22Rv1 (cell line): Measurements from ENCODE around the gene NADK2.
"Not testable (repeated sequence)": the region's sequence is repeated elsewhere in the genome, so short reads cannot be mapped to it uniquely, and the experiment has no call there.

Source experiments
- H3K27ac ChIP-seq: fragments of 450-650 bp; 2 replicates; pipeline ENCODE4 v1.5.1; 2017
- ZFX ChIP-seq: fragments of 450-650 bp; IDR thresholded peaks from 2 replicates; pipeline ENCODE4 v1.6.1; 2017; ENCODE audit warnings: antibody characterized with exemption, borderline replicate concordance
- TF ChIP-seq, protein P1 (sequence below): fragments of 450-650 bp; IDR thresholded peaks from 2 replicates; pipeline ENCODE4 v1.5.1; 2017; ENCODE audit warnings: mild to moderate bottlenecking

Gene NADK2, protein sequence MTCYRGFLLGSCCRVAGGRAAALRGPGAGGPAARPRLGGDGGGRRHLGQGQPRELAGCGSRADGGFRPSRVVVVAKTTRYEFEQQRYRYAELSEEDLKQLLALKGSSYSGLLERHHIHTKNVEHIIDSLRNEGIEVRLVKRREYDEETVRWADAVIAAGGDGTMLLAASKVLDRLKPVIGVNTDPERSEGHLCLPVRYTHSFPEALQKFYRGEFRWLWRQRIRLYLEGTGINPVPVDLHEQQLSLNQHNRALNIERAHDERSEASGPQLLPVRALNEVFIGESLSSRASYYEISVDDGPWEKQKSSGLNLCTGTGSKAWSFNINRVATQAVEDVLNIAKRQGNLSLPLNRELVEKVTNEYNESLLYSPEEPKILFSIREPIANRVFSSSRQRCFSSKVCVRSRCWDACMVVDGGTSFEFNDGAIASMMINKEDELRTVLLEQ

DNA sequence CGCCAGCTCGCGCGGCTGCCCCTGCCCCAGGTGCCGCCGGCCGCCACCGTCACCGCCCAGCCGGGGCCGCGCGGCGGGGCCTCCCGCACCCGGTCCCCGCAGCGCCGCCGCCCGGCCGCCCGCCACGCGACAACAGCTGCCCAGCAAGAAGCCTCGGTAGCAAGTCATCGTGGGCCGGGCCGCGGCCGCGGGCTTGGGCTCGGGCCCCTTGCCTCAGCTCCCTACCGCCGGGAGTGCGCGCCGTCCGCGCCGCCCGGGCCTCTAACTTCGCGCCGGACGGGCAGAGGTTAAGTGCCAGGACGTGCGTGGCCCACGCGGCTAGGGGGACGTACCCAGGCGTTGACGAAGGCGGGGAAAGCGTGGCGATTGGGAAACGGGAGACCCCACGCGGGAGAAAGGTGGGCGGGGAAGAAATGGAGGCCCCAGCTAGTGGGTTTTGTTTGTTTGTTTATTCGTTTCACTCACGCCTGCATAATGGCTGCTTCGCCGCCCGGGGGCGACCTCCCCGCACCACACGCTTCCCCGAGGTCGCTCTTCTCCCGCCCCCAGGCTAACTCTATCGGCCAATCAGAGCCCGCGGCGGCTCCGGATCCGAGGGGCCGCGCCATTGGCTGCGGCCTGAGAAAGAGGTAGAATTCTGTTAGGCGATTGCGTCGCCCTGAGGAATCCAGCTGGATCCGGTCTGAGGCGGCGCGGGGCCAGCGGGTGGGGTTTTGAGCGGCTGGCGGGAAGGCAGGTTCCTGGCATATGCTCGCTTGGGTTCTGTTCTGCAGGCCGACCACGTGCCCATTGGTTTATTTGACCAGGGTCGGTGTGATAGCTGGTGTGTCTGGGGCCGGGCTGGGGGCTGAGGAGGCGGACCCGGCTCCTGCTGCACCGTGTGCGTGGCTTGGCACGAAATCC lies at the start of gene NADK2:
Gene NADK2 (minus strand): TSS at position 295 of the 903 bp plus-strand sequence. CDS start 127 bp downstream, at position 168.
- H3K27ac ChIP-seq = peak within 1 kb of the TSS; percentile 94
- TF ChIP-seq, protein P1, sequence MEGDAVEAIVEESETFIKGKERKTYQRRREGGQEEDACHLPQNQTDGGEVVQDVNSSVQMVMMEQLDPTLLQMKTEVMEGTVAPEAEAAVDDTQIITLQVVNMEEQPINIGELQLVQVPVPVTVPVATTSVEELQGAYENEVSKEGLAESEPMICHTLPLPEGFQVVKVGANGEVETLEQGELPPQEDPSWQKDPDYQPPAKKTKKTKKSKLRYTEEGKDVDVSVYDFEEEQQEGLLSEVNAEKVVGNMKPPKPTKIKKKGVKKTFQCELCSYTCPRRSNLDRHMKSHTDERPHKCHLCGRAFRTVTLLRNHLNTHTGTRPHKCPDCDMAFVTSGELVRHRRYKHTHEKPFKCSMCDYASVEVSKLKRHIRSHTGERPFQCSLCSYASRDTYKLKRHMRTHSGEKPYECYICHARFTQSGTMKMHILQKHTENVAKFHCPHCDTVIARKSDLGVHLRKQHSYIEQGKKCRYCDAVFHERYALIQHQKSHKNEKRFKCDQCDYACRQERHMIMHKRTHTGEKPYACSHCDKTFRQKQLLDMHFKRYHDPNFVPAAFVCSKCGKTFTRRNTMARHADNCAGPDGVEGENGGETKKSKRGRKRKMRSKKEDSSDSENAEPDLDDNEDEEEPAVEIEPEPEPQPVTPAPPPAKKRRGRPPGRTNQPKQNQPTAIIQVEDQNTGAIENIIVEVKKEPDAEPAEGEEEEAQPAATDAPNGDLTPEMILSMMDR = peak; percentile 81
- no peak for TF ChIP-seq ZFX

DNA sequence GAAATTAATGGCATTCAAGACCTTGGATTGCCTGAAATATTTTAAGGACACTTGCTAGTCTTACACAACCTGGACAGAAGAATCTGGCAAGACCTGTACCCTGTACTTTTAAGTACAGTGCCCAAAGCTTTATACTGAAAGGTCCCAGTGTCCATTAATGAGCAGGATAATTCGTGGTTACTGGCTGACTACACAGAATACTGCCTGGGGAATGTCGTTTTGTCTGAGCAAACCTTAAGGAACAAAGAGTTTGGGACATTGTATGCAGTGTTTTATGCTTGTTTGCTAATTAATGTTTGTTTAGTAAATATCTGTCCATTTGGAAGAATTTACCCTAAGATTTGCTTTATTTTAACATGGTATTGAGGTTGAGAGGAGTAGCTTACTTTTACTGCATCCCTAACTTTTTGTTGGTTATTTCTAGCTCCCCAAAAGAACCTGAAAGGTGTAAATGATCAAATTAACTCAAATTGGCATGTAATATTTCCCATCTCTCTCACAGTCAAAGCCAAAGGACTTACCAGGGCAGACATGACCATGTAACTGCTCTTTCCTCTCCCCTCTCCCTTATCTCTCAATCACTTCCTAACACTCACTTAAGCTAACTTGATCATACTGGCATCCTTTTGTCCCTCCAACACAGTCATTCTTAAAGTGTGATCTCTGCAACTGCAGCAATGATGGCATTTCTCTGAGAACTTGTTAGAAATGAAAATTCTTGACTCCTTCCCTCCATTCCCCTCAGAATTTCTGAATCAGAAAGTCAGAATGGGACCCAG lies 44.3 kb upstream of the NADK2 start:
- H3K27ac ChIP-seq = no peak overlapping the region
- no peak for TF ChIP-seq ZFX
- TF ChIP-seq, protein P1 = no peak

DNA sequence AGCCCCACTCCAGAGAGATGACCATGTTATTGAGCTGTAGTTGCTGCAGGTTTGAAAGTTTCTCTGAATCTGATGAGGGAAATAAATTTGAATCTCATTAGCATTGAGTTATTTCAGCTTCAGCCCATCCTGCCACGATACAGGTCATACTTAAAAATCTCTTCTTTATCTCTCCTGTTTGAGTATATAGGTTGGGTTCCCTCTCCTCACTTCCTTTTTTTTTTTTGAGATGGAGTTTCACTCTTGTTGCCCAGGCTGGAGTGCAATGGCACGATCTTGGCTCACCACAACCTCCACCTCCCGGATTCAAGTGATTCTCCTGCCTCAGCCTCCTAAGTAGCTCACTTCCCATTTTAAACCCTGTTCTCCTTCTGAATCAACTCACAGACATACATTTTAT lies 42.0 kb upstream of the NADK2 start:
- not testable (repeated sequence) for H3K27ac ChIP-seq

DNA sequence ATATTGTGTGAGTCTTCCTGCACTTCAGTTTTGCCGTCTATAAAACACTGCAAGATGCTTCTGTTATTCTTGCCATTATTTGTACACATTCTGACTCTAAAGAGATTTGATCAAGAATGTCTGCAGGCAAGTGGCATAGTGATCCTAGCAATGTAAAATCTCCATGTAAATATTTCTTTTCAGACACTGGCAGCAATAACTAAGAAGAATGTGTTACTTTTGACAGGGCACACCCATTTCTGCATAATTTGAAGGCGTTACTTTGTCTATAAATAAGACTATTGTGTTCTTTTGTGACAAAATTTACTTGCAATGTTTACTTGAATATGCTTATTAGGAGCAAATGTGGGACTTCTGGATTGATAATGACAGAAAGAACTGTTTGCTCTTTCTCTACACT lies 39.9 kb upstream of the NADK2 start:
- no peak for TF ChIP-seq ZFX
- TF ChIP-seq, protein P1 = no peak

DNA sequence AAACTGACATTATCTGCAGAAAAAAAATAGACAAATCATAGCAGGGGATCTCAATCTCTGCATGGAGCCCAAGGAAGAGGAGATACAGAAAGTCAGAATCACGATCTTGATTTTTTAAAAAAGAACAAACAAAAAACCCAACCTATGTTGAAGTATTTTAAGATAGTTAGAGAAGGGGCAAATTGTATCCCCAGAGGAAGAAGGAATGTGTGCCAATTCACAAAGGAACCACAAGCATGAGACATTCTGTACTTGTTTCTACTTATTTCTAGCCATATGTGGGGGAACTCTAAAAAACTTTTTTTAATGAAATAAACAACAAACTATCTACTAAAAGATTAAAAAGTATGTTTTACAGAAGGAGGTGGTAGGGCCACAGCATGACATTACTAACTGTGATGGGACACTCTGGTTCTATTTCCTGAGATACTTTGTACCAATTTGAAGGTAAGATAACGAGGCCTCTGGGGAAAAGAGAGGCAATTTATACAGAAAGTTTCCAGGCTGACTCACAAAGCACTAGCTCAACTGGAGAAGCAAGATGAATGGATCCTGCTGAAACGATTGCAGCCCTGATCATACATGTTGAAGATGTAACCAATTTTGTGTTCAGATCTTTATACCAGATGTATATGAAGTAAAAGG lies 37.5 kb upstream of the NADK2 start:
- H3K27ac ChIP-seq = no peak overlapping the region
- no peak for TF ChIP-seq ZFX
- TF ChIP-seq, protein P1 = no peak

More for the DNA sequence above, 39.9 kb upstream of the NADK2 start:
- H3K27ac ChIP-seq = no peak overlapping the region

DNA sequence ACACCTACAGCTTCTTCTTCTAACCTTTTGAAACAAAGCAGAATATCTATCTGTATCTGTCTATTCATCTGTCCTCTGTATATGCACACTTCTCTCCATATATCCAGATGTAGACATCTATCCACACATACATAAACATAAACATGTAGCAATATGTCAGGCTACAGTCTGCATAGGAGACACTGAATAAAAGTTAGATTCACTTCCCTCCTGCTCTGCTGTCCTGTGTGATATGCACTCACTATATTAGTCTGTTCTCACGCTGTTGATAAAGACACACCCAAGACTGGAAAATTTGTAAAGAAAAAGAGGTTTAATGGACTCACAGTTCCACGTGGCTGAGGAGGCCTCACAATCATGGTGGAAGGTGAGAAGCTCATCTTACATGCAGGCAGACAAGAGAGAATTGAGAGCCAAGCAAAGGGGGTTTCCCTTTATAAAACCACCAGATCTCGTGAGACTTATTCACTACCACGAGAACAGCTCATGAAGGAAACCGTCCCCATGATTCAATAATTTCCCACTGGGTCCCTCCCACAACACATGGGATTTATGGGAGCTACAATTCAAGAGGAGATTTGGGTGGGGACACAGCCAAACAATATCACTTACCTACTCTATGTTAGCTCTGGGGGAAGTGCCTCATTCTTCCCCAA lies 35.9 kb upstream of the NADK2 start:
- TF ChIP-seq ZFX = no peak
- TF ChIP-seq, protein P1 = no peak
- H3K27ac ChIP-seq = no peak overlapping the region
